ENCODE measurements around the gene CATSPERE. TPM values are rescaled to one million over a fixed set of nuclear protein-coding genes. Genes with fewer than 3 reads are reported as not detected.
"Not testable (repeated sequence)": the region's sequence is repeated elsewhere in the genome, so short reads cannot be mapped to it uniquely, and the experiment has no call there.

CATSPERE gene
- total RNA-seq, 1 donor from 2014 or later: 0.50 TPM

- DNase-seq (no peak), ATAC-seq (no peak)
- intact Hi-C loops (cut with micrococcal nuclease): no loop called here
Observed at GRCh38 chr1:244680667-244681066, 219.6 kb downstream of the CATSPERE start.

- intact Hi-C loops (cut with micrococcal nuclease); ATAC-seq: not testable (repeated sequence)
Observed at GRCh38 chr1:244682087-244682486, 221.0 kb downstream of the CATSPERE start.

More at GRCh38 chr1:244682087-244682486, 221.0 kb downstream of the CATSPERE start:
- not testable (repeated sequence) for DNase-seq

Other genes with a start within 250 kb of the CATSPERE start
- 5.1 TPM for gene ADSS2, start 9.4 kb upstream of the CATSPERE start, total RNA-seq
- gene DESI2, start 191.9 kb downstream of the CATSPERE start, total RNA-seq: 25.1 TPM